Stromal cell of bone marrow (primary cell): ENCODE results near the gene HCRTR1.
A peak's percentile ranks its signal among the peaks of the same experiment; 100 is the strongest.
"Not testable (repeated sequence)": the region's sequence is repeated elsewhere in the genome, so short reads cannot be mapped to it uniquely, and the experiment has no call there.

Source experiments
- DNase-seq: peaks from one replicate; pipeline ENCODE4 v3.0.0-alpha.2; 2012; ENCODE audit warnings: low read depth

Gene HCRTR1

DNA sequence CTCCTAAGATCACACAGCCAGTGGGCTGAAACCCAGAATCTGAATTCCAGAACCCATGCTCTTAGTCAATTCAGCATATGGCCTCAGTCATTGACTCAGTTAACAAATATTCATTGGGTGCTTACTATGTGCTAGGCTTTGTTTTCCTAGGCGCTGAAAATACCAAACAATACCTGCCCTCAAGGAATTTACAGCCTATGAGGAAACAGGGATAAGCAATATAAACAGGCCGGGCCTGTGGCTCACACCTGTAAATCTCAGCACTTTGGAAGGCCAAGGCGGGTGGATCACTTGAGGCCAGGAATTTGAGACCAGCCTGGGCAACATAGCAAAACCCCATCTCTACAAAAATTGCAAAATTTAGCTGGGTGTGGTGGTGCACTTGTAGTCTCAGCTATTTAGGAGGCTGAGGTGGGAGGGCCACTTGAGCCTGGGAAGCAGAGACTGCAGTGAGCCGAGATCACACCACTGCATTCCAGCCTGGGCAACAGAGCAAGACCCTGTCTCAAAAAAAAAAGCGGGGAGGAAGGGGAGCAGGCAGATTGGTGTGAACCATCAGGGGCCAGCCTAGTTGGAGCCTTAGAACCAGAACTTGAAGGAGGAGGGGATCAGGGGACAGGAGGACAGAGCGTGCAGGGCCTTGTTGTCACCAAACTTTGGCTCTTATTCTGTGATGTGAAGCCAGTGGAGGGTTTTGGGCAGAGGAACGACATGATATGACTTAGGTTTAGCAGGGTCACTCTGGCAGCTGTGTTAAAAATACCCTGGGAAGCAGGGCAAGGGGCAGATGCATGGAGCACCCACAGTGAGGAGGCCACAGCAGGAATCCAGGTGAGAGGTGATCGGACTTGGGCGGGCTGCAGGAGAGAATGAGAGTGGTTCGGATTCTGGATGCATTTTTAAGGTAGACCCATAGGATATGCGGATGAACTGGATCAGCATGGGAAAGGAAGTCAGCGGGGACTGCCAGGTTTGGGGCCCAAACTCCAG lies 35.4 kb upstream of the HCRTR1 start:
- no peak for DNase-seq

DNA sequence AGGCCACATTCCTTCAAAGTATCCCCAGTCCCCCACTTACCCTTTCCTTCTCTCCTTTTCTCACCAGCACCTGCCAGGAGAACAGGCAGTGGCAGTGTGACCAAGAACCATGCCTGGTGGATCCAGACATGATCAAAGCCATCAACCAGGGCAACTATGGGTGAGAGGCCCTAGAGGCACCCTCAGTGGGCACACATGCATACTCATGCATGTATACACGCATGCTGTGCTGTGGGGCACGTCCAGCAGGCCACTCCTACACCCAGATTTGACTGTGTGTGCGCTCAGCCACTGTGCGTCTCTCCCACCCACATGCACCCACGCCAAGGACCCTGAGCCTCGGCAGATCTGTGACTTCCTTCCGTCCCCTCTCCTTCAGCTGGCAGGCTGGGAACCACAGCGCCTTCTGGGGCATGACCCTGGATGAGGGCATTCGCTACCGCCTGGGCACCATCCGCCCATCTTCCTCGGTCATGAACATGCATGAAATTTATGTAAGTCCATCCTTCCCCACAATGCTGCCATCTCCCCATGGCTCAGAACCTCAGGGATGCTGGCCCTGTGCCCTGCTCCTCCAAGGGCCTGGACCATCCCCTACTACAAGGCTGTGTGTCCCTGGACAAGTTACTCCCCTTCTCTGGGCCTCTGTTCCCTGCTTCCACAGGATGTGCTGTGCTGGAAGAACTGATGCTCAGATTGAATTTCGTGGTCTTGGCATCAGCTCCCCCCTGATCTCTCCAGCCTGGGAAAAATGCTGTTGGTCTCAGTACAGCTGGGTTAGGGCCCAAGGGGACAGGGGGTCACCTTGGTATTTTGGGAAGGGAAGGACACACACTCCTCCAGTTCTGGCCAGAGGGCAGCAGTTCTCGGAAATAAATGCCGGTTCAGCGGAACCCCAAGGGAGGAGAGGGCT lies 34.2 kb upstream of the HCRTR1 start:
- no peak for DNase-seq

DNA sequence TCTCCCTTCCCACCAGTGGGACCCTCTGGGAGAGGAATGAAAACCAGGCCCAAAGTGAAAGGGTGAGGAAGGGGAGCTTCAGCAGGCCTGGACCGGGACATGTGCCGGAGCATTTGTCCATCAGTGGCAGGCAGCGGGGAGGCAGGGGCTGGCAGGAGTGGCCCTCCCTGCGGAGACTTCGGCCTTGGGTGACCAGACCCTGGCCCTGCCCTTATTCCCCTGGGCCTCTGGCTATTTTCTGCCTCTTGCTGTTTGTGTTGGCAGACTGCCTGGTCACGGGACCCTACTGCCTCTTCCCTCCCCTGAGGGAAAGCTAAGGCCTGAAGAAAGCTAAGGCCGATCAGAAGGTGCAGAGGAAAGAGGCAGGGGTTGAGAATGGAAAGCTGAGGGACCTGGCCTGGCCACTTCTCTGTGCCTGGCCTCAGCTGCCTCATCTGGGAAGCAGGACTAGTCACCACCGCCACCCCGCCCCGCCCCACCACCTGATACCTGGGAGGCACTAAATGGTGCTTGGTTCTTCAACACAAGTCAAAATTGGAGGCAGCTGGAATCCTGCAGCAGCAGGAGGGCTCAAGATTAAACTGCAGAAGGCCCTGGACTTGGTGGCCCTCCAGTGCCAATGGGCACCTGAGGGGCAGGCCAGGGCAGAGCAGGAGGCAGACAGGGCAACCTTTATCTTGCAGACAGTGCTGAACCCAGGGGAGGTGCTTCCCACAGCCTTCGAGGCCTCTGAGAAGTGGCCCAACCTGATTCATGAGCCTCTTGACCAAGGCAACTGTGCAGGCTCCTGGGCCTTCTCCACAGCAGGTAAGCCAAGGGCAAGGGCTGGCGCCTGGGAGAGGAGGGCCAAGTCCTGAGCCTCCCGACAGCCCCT lies 33.3 kb upstream of the HCRTR1 start:
- peak; percentile 25 for DNase-seq

DNA sequence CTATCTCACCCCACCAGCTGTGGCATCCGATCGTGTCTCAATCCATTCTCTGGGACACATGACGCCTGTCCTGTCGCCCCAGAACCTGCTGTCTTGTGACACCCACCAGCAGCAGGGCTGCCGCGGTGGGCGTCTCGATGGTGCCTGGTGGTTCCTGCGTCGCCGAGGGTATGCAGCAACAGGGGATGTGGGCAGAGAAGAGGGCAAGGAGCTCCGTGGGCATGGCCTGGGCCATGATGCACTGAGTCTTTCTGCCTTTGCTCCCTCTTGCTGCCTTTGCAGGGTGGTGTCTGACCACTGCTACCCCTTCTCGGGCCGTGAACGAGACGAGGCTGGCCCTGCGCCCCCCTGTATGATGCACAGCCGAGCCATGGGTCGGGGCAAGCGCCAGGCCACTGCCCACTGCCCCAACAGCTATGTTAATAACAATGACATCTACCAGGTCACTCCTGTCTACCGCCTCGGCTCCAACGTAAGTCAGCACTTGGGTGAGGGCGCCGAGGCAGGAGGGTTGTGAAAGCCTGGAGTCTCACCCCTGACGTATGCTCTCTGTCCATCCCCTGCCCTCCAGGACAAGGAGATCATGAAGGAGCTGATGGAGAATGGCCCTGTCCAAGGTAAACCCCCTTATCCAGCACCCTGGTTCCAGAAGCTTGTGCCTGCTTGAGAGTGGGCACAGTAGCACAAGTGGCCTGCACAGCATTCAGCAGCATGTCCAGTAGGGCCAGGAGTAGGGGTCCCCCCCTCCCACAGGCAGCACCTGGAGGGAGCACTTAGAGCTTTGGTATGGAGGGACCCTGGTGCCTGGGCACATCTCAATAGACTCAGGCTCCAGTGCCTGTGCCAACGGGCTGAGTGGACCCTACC lies 32.4 kb upstream of the HCRTR1 start:
- DNase-seq: no peak

DNA sequence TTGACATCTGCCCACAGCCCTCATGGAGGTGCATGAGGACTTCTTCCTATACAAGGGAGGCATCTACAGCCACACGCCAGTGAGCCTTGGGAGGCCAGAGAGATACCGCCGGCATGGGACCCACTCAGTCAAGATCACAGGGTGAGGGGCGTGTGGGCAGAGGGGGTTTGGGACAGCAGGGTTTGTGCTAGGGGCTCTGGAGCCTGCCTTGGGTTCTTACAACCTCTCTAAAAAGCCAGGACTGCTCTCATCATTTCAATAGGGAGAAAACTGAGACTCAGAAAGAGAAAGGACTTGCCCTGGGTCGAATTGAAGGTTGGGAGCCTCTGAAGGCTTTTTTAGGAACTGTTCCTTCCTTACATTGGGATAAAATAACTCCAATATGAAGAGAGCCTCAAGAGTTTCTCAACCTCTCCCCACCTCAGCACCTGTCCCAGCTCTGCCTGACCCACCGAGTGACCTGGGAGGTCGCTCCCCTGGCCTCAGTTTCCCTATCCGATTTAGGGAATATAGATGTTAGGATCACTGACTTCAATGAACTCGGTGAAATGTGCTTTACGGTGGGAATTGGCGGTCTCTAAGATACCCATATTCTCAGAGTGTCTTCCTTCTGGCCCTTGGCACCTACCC lies 31.6 kb upstream of the HCRTR1 start:
- no peak for DNase-seq

DNA sequence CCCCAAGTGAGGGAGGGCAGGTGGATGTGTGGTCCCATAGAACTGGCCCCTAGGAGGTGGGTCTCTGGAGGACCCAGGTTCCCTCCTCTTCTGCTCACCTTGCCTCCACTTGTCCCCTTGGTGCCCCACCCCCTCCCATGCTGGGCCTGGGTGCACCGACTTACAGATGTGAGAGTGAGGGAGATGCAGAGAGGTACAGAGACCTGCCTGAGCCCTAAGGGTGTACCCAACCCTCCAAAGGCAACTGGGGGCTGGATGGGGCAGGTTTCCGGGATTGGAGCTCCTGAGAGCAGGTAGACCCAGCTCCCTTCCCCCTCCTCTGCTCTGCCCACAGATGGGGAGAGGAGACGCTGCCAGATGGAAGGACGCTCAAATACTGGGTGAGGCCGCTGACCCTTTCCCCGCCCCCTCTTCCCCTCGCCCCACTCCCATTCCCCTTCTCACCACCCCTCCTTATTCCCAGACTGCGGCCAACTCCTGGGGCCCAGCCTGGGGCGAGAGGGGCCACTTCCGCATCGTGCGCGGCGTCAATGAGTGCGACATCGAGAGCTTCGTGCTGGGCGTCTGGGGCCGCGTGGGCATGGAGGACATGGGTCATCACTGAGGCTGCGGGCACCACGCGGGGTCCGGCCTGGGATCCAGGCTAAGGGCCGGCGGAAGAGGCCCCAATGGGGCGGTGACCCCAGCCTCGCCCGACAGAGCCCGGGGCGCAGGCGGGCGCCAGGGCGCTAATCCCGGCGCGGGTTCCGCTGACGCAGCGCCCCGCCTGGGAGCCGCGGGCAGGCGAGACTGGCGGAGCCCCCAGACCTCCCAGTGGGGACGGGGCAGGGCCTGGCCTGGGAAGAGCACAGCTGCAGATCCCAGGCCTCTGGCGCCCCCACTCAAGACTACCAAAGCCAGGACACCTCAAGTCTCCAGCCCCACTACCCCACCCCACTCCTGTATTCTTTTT lies 30.8 kb upstream of the HCRTR1 start:
- no peak for DNase-seq

DNA sequence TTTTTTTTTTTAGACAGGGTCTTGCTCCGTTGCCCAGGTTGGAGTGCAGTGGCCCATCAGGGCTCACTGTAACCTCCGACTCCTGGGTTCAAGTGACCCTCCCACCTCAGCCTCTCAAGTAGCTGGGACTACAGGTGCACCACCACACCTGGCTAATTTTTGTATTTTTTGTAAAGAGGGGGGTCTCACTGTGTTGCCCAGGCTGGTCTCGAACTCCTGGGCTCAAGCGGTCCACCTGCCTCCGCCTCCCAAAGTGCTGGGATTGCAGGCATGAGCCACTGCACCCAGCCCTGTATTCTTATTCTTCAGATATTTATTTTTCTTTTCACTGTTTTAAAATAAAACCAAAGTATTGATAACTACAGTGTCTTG lies 30.2 kb upstream of the HCRTR1 start:
- not testable (repeated sequence) for DNase-seq

DNA sequence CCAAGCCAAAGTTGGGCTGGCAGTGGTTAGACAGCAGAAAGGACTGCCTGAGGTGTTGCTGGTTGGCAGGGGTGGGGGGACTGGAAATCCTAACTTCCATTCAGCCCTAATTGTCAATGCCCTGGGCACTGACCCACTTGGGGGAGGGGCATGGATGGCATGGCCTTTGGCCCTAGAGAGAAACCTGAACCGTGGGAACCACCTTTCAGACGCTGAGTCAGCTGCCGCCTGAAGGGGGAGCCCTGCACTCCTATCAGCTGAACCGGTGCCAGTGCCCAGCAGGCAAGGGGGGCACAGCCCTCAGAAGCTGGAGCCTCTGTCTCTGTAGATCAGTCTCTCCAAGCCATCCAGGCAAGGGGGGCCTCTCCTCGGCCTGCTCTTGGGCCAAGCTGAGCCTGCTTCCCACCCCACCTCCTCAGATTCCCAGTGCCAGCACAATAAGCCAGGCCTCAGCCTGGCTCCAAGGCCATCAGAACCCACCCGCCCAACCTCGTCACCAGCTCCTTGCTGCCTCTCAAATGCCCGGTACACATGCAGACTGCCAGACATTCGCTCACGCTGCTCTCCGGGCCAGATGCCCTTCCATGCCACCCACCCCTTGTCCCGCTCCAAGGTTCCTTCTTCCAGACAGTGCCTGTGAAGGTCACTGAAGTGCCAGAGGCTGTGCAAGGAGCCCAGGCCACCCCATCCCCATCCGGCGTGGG lies 29.6 kb upstream of the HCRTR1 start:
- no peak for DNase-seq

DNA sequence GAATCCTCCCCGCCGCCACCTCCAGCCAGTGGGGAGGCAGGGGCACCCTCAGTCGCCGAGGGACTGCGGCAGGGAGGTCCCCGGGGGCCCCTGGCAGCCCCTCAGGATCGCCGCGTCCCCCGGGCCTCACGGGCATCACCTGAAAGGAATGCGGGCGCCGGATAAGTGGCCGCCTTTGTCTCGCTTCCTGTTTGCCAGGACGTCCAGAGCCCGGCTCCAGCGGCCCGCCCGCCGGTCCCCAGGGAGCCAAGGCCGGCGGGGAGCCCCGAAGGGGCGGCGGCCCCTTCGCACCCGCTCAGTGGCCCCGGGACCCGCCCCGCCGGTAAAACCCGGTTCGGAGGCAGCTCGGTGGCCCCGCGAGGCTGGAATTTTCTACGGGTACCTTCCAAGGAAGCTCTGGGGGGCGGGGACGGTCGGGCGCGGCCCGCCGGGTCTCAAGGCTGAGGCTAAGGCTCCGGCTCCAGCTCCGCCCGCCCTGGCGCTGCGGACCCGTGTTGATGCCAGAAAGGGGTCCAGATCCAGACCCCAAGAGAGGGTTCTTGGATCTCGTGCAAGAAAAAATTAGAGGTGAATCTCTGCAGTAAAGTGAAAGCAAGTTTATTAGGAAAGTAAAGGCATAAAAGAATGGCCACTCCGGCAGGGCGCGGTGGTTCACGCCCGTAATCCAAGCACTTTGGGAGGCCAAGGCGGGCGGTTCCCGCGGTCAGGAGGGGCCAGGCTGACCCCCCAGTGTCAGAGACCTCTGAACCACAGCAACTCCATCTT lies 28.6 kb upstream of the HCRTR1 start:
- no peak for DNase-seq

DNA sequence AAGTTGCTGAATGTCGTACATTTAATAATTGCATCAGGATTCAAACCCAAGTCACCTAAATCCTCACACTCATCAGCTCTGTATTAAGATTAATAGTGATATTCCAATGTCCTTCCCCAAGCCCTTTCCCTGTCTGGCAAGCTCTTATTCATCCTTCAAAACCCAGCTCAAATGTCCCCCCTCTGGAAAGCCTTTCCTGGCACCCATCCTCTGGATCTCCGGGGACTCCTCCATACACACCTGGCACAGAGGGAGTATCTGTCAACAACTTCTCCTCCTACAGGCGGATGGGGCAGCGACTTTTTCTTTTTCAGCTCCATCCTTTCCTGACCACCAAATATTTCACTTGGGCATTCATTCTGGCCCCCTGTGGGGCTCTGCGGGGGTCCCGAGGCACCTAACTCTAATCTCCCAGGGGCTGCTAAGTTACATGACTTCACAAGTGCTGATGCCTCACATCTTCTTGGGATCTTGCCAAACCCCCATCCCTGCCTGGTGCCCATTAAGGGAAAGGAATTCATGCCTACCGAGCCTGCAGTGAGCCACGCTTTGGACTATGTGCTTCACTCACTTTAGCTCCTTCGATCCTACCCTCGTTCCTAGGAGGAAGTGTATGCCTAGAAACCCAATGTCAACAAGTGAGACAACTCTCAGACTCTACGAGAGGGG lies 25.9 kb upstream of the HCRTR1 start:
- DNase-seq: no peak

DNA sequence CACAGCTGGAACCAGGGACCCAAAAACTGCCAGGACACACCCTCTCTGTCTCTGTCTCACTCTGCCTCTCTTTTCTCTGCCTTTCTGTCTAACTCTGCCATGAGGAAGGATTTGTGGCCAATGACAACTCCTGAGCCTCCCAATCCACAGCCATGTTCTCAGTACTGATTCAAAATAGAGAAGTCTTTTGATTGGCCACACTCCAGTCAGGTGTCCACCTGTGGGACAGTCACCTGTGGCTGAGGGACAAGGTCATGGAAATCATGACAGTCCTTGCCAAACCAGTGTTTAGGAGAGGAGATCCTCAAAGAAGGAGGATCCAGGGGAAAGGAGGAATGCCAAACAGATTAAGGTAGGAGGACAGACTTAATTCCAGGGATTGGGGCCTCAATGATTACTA lies 25.4 kb upstream of the HCRTR1 start:
- no peak for DNase-seq

DNA sequence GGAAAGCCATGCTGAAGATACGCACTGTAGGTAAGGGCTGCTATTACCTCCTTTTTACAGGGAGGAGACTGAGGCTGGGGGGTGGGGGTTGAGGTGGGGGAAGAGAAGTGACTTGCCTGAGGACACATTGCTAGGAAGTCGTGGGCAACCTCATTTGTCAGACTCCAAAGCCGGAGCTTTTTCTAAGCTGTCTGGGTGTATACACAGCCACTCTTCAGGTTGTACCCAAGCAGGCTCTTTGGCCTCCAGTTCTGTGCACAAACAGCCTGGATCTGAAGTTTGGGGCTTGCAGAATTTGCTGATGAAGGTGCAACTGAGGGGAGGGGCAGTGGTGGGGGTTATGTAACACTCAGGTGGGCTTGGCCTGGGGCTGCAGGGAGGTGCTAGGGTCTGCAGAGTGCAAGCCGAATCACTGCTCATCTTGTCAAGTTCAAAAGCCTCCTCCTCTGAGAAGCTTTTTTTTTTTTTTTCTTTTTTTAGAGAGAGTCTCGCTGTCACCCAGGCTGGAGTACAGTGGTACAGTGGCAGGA lies 24.3 kb upstream of the HCRTR1 start:
- DNase-seq: no peak

DNA sequence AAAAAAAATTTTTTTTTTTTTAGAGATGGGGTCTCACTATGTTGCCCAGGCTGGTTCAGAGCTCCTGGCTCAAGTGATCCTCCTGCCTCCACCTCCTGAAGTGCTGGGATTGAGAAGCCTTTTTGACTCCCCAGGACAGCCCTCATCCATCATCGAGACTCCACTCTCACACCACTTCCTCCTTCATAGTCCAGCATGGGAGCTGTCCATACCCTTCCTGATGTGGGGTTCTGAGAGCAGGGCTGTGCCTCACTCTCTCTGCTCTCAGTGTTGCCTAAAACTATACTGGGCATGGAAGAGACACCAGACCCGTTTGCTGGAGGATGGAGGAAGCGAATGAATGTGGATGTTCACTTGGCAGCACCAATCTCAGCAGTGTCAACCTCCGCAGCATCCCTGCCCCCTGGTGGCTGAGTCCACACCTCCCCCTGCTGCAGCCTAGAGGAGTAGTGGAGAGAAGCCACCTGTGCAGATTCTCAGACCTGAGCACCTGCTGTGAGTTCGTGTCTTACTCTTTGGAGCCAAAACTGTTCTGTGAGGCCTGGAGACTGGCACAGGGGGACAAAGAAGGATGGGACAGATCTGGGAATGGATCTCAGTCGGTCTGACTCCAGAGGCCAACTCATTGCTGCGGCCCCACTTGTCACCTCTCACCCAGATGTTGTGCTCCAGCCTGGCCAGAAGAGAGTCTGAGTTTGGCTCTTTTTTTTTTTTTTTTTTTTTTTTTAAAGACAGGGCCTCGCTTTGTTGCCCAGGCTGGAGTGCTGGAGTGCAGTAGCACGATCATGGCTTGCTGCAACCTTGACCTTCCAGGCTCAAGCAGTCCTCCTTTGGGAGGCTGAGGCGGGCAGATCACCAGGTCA lies 23.5 kb upstream of the HCRTR1 start:
- DNase-seq: no peak

DNA sequence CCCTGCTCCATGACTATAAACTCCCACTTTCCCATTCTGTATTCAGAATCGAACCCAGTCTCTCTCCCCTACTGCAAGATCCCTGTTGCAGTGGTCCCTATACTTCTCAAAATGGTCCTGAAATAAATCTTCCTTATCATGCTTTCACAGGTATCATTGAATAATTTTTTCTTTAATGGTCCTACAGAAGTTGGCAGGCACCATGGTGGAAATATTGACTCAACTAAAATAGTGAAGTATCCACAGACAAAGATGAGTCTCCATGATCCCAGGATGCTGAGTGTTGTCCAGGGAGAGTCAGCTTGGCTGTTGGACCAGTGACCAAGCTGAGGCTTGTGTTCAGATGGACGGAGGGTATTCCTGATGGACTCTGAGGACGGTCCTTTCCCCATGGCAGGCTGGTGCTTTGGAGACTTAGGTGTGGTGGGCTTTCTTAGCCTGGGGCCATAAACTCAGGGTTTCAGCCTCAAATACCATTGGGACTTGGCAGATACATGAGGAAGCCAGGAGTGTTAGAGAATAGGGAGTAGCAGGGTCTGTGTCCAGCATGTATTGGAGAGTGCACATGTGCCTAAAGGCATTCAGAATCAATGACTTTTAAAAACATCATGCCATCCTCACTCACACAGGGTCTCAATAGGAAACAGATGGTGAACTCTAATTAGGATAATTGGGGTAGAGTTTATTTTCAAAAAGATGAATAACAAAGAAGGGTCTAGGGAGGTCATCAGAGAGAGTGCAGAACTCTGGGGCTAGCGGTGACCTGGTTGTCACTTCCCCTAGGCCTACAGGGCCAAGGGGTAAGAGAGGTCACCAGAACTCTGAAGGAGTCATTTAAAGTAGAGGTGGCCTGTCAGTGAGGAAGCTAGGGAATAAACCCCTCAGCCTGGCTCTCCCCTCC lies 21.4 kb upstream of the HCRTR1 start:
- no peak for DNase-seq

DNA sequence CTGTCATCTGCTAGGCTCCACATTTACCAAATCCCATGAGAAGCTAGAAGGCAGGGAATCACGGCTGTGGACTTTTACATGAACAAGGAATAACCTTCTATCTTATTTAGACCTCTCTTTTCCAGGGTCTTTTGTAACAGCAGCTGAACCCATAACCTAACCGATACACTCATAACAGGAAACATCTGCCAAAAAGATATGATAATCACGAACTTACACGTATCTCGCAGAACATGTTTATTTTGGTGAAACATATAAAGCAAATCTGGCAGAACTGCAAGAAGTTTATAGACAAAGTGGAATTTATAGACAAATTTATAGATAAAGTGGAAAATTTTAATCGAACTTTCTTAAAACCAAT lies 20.8 kb upstream of the HCRTR1 start:
- DNase-seq: no peak
